HFFc6 (cell line): ENCODE results near the gene CCT7. TPM values are rescaled to one million over a fixed set of nuclear protein-coding genes. Genes with fewer than 3 reads are reported as not detected.

ENCODE experiments used
- DNase-seq: peaks from one replicate; pipeline ENCODE4 v3.0.0-alpha.2; 2018
- H3K27ac Mint-ChIP-seq: 2 replicates; pipeline ENCODE4 v1.8.0; 2020; ENCODE audit warnings: mild to moderate bottlenecking, mixed read lengths
- H3K27me3 Mint-ChIP-seq: 2 replicates; pipeline ENCODE4 v1.8.0; 2021; ENCODE audit warnings: mild to moderate bottlenecking, moderate library complexity, mixed read lengths; ENCODE audit not compliant: insufficient read depth
- H3K36me3 Mint-ChIP-seq: 2 replicates; pipeline ENCODE4 v1.8.0; 2021; ENCODE audit warnings: low read depth, mixed read lengths
- H3K4me1 Mint-ChIP-seq: 2 replicates; pipeline ENCODE4 v1.8.0; 2020; ENCODE audit warnings: low read depth, mixed read lengths
- H3K4me3 Mint-ChIP-seq: 2 replicates; pipeline ENCODE4 v1.8.0; 2020; ENCODE audit warnings: mild to moderate bottlenecking, moderate library complexity, mixed read lengths
- H3K9me3 Mint-ChIP-seq: 2 replicates; pipeline ENCODE4 v1.8.0; 2020; ENCODE audit warnings: mild to moderate bottlenecking, mixed read lengths
- CTCF ChIP-seq: fragments of 200-600 bp; sonication (generic); IDR thresholded peaks from 2 replicates; pipeline ENCODE4 v1.5.0; 2021; ENCODE audit warnings: antibody characterized with exemption, mild to moderate bottlenecking
- total RNA-seq, 6 experiments: library from RNA; stranded (reverse); fragmentation: NEBNext Ultra II Directional; extraction: Animal tissue kit (Norgen Biotek cat#: 25700); gene quantifications; 2 replicates in 1 of 6; 3 replicates in 5 of 6; pipeline ENCODE4 v1.2.3, GENCODE V29; 2021

The CCT7 gene
- total RNA-seq, 6 experiments from 2014 or later: 350 to 492 (median 406) TPM

GRCh38 chr2:73263540-73264331, 29.6 kb downstream of the CCT7 start:
- Mint-ChIP-seq H3K27me3 (peaks cover 34% of the 10 kb centered on the region), H3K4me1 (no peaks in the 10 kb centered on the region), H3K36me3 (peaks cover 7% of the 10 kb centered on the region; the same call in 1 of the 2 replicates), H3K9me3 (no peaks in the 10 kb centered on the region), H3K27ac (no peak overlapping the region), H3K4me3 (no peak overlapping the region)
- no peak for DNase-seq
- no peak for TF ChIP-seq CTCF

GRCh38 chr2:73264332-73264606, 30.2 kb downstream of the CCT7 start:
- H3K4me1 Mint-ChIP-seq: no peaks in the 10 kb centered on the region
- no peak for DNase-seq
- H3K27me3 Mint-ChIP-seq: peaks cover 32% of the 10 kb centered on the region
- H3K27ac Mint-ChIP-seq: no peak overlapping the region
- H3K36me3 Mint-ChIP-seq: peaks cover 7% of the 10 kb centered on the region; the same call in 1 of the 2 replicates
- no peak overlapping the region for H3K4me3 Mint-ChIP-seq
- no peaks in the 10 kb centered on the region for H3K9me3 Mint-ChIP-seq
- no peak for TF ChIP-seq CTCF

- no peak for DNase-seq
Measured at GRCh38 chr2:73264783-73265182, 30.7 kb downstream of the CCT7 start.

GRCh38 chr2:73265298-73266060, 31.4 kb downstream of the CCT7 start:
- H3K27ac Mint-ChIP-seq: no peak overlapping the region
- no peaks in the 10 kb centered on the region for H3K9me3 Mint-ChIP-seq
- no peak for DNase-seq
- TF ChIP-seq CTCF: no peak
- H3K4me3 Mint-ChIP-seq: no peak overlapping the region
- H3K4me1 Mint-ChIP-seq: no peaks in the 10 kb centered on the region
- H3K36me3 Mint-ChIP-seq: peaks cover 7% of the 10 kb centered on the region; the same call in 1 of the 2 replicates
- H3K27me3 Mint-ChIP-seq: peaks cover 35% of the 10 kb centered on the region

More at GRCh38 chr2:73264783-73265182, 30.7 kb downstream of the CCT7 start:
- no peak for TF ChIP-seq CTCF
- Mint-ChIP-seq H3K27me3 (peaks cover 29% of the 10 kb centered on the region), H3K27ac (no peak overlapping the region), H3K9me3 (no peaks in the 10 kb centered on the region), H3K4me1 (no peaks in the 10 kb centered on the region), H3K36me3 (peaks cover 7% of the 10 kb centered on the region; the same call in 1 of the 2 replicates), H3K4me3 (no peak overlapping the region)

- Mint-ChIP-seq H3K9me3 (no peaks in the 10 kb centered on the region), H3K27ac (no peak overlapping the region), H3K4me1 (no peaks in the 10 kb centered on the region), H3K27me3 (peaks cover 38% of the 10 kb centered on the region), H3K4me3 (no peak overlapping the region), H3K36me3 (peaks cover 7% of the 10 kb centered on the region; the same call in 1 of the 2 replicates)
- no peak for DNase-seq
- no peak for TF ChIP-seq CTCF
Measured at GRCh38 chr2:73266061-73266901, 32.2 kb downstream of the CCT7 start.
